Suprapubic skin (tissue), 4 donors: Measurements from ENCODE around the gene TRIM4.

Source experiments
- EP300 ChIP-seq: sonication (generic); formaldehyde crosslinking; IDR thresholded peaks from one replicate; pipeline ENCODE4 v1.6.1; 2017; ENCODE audit warnings: antibody characterized with exemption
- POLR2A ChIP-seq, 2 donors: fragments of 450-650 bp; IDR thresholded peaks; one replicate each; pipeline ENCODE4 v1.6.1; 2017; ENCODE audit warnings: antibody characterized with exemption in 2 of 2, mild to moderate bottlenecking in 2 of 2, moderate library complexity in 2 of 2
- POLR2AphosphoS5 ChIP-seq, 3 donors: sonication (generic); formaldehyde crosslinking; IDR thresholded peaks; one replicate each; pipeline ENCODE4 v1.6.1; 2017; ENCODE audit warnings: antibody characterized with exemption in 3 of 3
- TF ChIP-seq, protein P1 (sequence below), 2 donors: fragments of 200-600 bp in 1 of 2; fragments of 450-650 bp in 1 of 2; sonication (generic) in 1 of 2; IDR thresholded peaks; one replicate each; pipeline ENCODE4 v1.5.1; 2016 to 2019; ENCODE audit warnings: antibody characterized with exemption in 2 of 2, mild to moderate bottlenecking in 1 of 2, moderate library complexity in 1 of 2

GRCh38 chr7:99944497-99945070 is 25.3 kb upstream of the TRIM4 start:
- TF ChIP-seq POLR2AphosphoS5 (IDR thresholded peaks at IDR 0.05) (no peak), POLR2A (IDR thresholded peaks at IDR 0.05) (no peak), EP300 (no peak)
- TF ChIP-seq, protein P1, sequence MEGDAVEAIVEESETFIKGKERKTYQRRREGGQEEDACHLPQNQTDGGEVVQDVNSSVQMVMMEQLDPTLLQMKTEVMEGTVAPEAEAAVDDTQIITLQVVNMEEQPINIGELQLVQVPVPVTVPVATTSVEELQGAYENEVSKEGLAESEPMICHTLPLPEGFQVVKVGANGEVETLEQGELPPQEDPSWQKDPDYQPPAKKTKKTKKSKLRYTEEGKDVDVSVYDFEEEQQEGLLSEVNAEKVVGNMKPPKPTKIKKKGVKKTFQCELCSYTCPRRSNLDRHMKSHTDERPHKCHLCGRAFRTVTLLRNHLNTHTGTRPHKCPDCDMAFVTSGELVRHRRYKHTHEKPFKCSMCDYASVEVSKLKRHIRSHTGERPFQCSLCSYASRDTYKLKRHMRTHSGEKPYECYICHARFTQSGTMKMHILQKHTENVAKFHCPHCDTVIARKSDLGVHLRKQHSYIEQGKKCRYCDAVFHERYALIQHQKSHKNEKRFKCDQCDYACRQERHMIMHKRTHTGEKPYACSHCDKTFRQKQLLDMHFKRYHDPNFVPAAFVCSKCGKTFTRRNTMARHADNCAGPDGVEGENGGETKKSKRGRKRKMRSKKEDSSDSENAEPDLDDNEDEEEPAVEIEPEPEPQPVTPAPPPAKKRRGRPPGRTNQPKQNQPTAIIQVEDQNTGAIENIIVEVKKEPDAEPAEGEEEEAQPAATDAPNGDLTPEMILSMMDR (IDR thresholded peaks at IDR 0.05) = no peak
